ENCODE results near the gene SEC11A.

SEC11A gene

GRCh38 chr15:84749111-84749991, 33.4 kb upstream of the SEC11A start:
- peak overlapping the region; percentile 91 for H3K4me3 ChIP-seq (ENCODE audit: low read depth, low read length)
- DNase-seq (ENCODE audit: low read depth) = no peak
- no peak for TF ChIP-seq CTCF (IDR thresholded peaks at IDR 0.05; ENCODE audit: control insufficient read depth, extremely low read depth, insufficient read depth)

GRCh38 chr15:84748274-84749110, 32.6 kb upstream of the SEC11A start, which contains the start of gene ZNF592:
ZNF592 (plus strand) TSS chr15:84748592; CDS start chr15:84782676, 34,084 bp downstream.
- DNase-seq (ENCODE audit: low read depth) = no peak

GRCh38 chr15:84747416-84748273, 31.7 kb upstream of the SEC11A start:
- peak overlapping the region; percentile 75 for H3K4me3 ChIP-seq (ENCODE audit: low read depth, low read length)
- peak; percentile 5; the same call in 1 of the 2 replicates for TF ChIP-seq CTCF (IDR thresholded peaks at IDR 0.05; ENCODE audit: control insufficient read depth, extremely low read depth, insufficient read depth)

More at GRCh38 chr15:84748274-84749110, 32.6 kb upstream of the SEC11A start, which contains the start of gene ZNF592:
- 0 out of 2 replicates have a peak, but pooled peaks have one; percentile 19 for TF ChIP-seq CTCF (IDR thresholded peaks at IDR 0.05; ENCODE audit: control insufficient read depth, extremely low read depth, insufficient read depth)
- peak within 1 kb of the TSS; percentile 91 for H3K4me3 ChIP-seq (ENCODE audit: low read depth, low read length)

GRCh38 chr15:84741121-84741520, 25.2 kb upstream of the SEC11A start:
- H3K4me3 ChIP-seq (ENCODE audit: low read depth, low read length) = no peak overlapping the region
- TF ChIP-seq CTCF (IDR thresholded peaks at IDR 0.05; ENCODE audit: control insufficient read depth, extremely low read depth, insufficient read depth) = no peak
- DNase-seq (ENCODE audit: low read depth) = no peak

More at GRCh38 chr15:84747416-84748273, 31.7 kb upstream of the SEC11A start:
- no peak for DNase-seq (ENCODE audit: low read depth)

- no peak for DNase-seq (ENCODE audit: low read depth)
- H3K4me3 ChIP-seq (ENCODE audit: low read depth, low read length) = no peak overlapping the region
- no peak for TF ChIP-seq CTCF (IDR thresholded peaks at IDR 0.05; ENCODE audit: control insufficient read depth, extremely low read depth, insufficient read depth)
These were observed 24.8 kb upstream of the SEC11A start for GRCh38 chr15:84740691-84741090.

- no peak for TF ChIP-seq CTCF (IDR thresholded peaks at IDR 0.05; ENCODE audit: control insufficient read depth, extremely low read depth, insufficient read depth)
- H3K4me3 ChIP-seq (ENCODE audit: low read depth, low read length) = no peak overlapping the region
- DNase-seq (ENCODE audit: low read depth) = no peak
These were observed 21.1 kb upstream of the SEC11A start for GRCh38 chr15:84737005-84737404.
